CD4-positive, alpha-beta memory T cell (primary cell): Measurements from ENCODE around the gene IRAK4. TPM values are rescaled to one million over a fixed set of nuclear protein-coding genes. Genes with fewer than 3 reads are reported as not detected.
A peak's percentile ranks its signal among the peaks of the same experiment; 100 is the strongest.

Source experiments
- CTCF ChIA-PET: fragments of 350-600 bp; sonication (Branson Sonifier 250); formaldehyde crosslinking; loops from one replicate; lab custom pipeline; 2021; ENCODE audit warnings: inconsistent platforms; ENCODE audit not compliant: partially characterized antibody; lab: Charles Lee
- POLR2A ChIA-PET: fragments of 350-600 bp; sonication (Branson Sonifier 250); formaldehyde crosslinking; loops from one replicate; lab custom pipeline; 2021; ENCODE audit not compliant: partially characterized antibody; lab: Charles Lee
- DNase-seq, 5 donors: peaks; one replicate each; pipeline versions ENCODE4 v3.0.0 to v3.0.0-alpha.2; 2020 to 2022; ENCODE audit warnings: mixed read lengths in 1 of 5
- H3K27ac ChIP-seq: one replicate; pipeline ENCODE4 v1.7.0; 2013; ENCODE audit warnings: low read depth, low read length
- H3K27me3 ChIP-seq: 2 replicates; pipeline ENCODE4 v1.7.0; 2013; ENCODE audit warnings: mild to moderate bottlenecking, low read length, moderate library complexity; ENCODE audit not compliant: insufficient read depth
- H3K36me3 ChIP-seq: 2 replicates; pipeline ENCODE4 v1.7.0; 2013; ENCODE audit warnings: mild to moderate bottlenecking, low read length, moderate library complexity; ENCODE audit not compliant: insufficient read depth
- H3K4me1 ChIP-seq: 2 replicates; pipeline ENCODE4 v1.7.0; 2013; ENCODE audit warnings: mild to moderate bottlenecking, low read length, moderate library complexity; ENCODE audit not compliant: insufficient read depth
- H3K4me3 ChIP-seq, 2 donors: one replicate each; pipeline ENCODE4 v1.7.0; 2013; ENCODE audit warnings: low read length in 2 of 2, mild to moderate bottlenecking in 1 of 2
- H3K9me3 ChIP-seq, 2 donors: one replicate each; pipeline ENCODE4 v1.7.0; 2013; ENCODE audit warnings: low read length in 2 of 2, control low read depth in 1 of 2; ENCODE audit not compliant: control insufficient read depth in 1 of 2
- H3K27ac Mint-ChIP-seq, 7 donors: one replicate each; pipeline ENCODE4 v1.8.0; 2020 to 2021; ENCODE audit warnings: mixed read lengths in 7 of 7, mild to moderate bottlenecking in 6 of 7, inconsistent platforms in 3 of 7, moderate library complexity in 3 of 7
- H3K27me3 Mint-ChIP-seq, 2 donors: one replicate each; pipeline ENCODE4 v1.8.0; 2020 to 2021; ENCODE audit warnings: mixed read lengths in 2 of 2
- H3K36me3 Mint-ChIP-seq, 2 donors: one replicate each; pipeline ENCODE4 v1.8.0; 2020 to 2021; ENCODE audit warnings: mixed read lengths in 2 of 2, inconsistent platforms in 1 of 2, mild to moderate bottlenecking in 1 of 2
- H3K4me1 Mint-ChIP-seq, 4 donors: one replicate each; pipeline ENCODE4 v1.8.0; 2020 to 2021; ENCODE audit warnings: mixed read lengths in 4 of 4, mild to moderate bottlenecking in 1 of 4
- H3K4me3 Mint-ChIP-seq, 8 donors: one replicate each; pipeline ENCODE4 v1.8.0; 2020 to 2021; ENCODE audit warnings: mixed read lengths in 8 of 8, mild to moderate bottlenecking in 7 of 8, moderate library complexity in 6 of 8, inconsistent platforms in 3 of 8
- H3K9me3 Mint-ChIP-seq, 8 donors: one replicate each; pipeline ENCODE4 v1.8.0; 2020 to 2021; ENCODE audit warnings: mixed read lengths in 8 of 8, mild to moderate bottlenecking in 5 of 8, inconsistent platforms in 3 of 8, moderate library complexity in 1 of 8
- intact Hi-C: fragments of 100-400 bp; cut with micrococcal nuclease; formaldehyde crosslinking; loops from one replicate; pipeline ENCODE4 v1.15.1; 2023
- polyA plus RNA-seq, 2 donors: library from polyadenylated mRNA; unstranded; fragments of 300-500 nt; fragmentation: Illumina TruSeq; gene quantifications; one replicate each; pipeline ENCODE4 v1.2.3, GENCODE V29; 2021
- total RNA-seq, 2 experiments: library from RNA; stranded (reverse); gene quantifications; one replicate each; pipeline ENCODE4 v1.2.3, GENCODE V29; 2021

IRAK4 gene
- total and polyA plus RNA-seq, 4 experiments from 2014 or later: 31.3 to 73.1 (median 50.0) TPM

- no peak for DNase-seq
- ChIA-PET POLR2A (interaction anchor here (2.9 kb wide), 1 partner anchor 10 kb away, joined by 16 read pairs; the partner anchor contains the start of gene TWF1), CTCF (interaction anchor here (1.3 kb wide), 1 partner anchor 37 kb away, joined by 4 read pairs; the partner anchor contains the start of gene IRAK4)
- Histone ChIP-seq H3K4me3 (no peak overlapping the region), H3K9me3 (no peaks in the 10 kb centered on the region), H3K27me3 (no peaks in the 10 kb centered on the region), H3K27ac (no peak overlapping the region), H3K4me1 (no peaks in the 10 kb centered on the region), H3K36me3 (peaks cover 45% of the 10 kb centered on the region)
- no peaks in the 10 kb centered on the region for H3K27me3 Mint-ChIP-seq
- peak overlapping the region in 2 of 7 donors; percentile 32 to 59 for H3K27ac Mint-ChIP-seq
- no peaks in the 10 kb centered on the region for H3K9me3 Mint-ChIP-seq
- intact Hi-C loops: no loop called here
- H3K4me1 Mint-ChIP-seq: peaks cover 0 to 2% (median under 1%) of the 10 kb centered on the region in 4 donors
- H3K36me3 Mint-ChIP-seq: peaks cover 32 to 62% of the 10 kb centered on the region in 2 donors
- no peak overlapping the region for H3K4me3 Mint-ChIP-seq
These were observed 37.0 kb downstream of the IRAK4 start for GRCh38 chr12:43795716-43796280.

DNA sequence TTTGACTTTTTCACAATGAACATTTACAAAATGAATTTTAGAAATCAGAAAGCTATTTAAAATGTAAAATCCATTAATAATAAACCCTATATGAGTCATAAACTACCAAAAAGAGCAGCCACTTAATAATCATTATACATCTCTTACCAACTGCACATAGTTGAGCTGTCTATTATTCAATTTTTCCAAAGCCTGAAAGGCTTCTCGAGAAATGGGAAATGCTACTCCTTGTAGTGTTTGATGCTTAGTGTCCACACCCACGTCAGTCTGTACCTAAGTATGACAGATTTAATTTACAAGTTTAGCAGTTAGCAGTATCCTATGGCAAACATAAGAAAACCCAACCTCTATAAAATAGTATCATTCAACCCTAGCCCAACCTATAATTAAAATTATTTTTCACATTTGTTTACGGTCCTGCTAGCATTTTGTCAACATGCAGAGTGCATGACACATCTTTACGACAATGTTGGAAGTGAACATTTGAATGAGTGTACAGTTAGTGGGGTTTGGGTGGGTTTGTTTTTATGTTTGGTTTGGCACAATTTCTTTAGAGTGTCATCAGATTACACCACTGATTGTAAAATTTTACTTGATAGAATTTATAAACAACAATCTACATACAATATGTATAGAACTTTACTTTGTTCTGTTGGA is 38.9 kb downstream of the IRAK4 start:
- H3K4me3 ChIP-seq: no peak overlapping the region
- H3K36me3 Mint-ChIP-seq: peaks cover 26 to 64% of the 10 kb centered on the region in 2 donors
- no peak overlapping the region for H3K4me3 Mint-ChIP-seq
- H3K9me3 ChIP-seq: no peaks in the 10 kb centered on the region
- H3K27me3 Mint-ChIP-seq: no peaks in the 10 kb centered on the region
- CTCF ChIA-PET: no interaction called here
- peaks cover 3% of the 10 kb centered on the region for H3K4me1 ChIP-seq
- H3K27ac Mint-ChIP-seq: no peak overlapping the region
- no peaks in the 10 kb centered on the region for H3K27me3 ChIP-seq
- peaks cover 49% of the 10 kb centered on the region for H3K36me3 ChIP-seq
- H3K27ac ChIP-seq: no peak overlapping the region
- intact Hi-C loops: no loop called here
- no peak for DNase-seq
- no peaks in the 10 kb centered on the region for H3K9me3 Mint-ChIP-seq
- POLR2A ChIA-PET: interaction anchor here (2.9 kb wide), 1 partner anchor 9 kb away, joined by 16 read pairs; the partner anchor contains the start of gene TWF1
- H3K4me1 Mint-ChIP-seq: peaks cover 3 to 4% (median 4%) of the 10 kb centered on the region in 4 donors

GRCh38 chr12:43805149-43805859 is 46.6 kb downstream of the IRAK4 start:
- Mint-ChIP-seq H3K36me3 (peaks cover 6 to 39% of the 10 kb centered on the region in 2 donors), H3K27me3 (no peaks in the 10 kb centered on the region), H3K4me3 (peak overlapping the region; percentile 89 to 100 (median 98)), H3K4me1 (peaks cover 16 to 48% (median 35%) of the 10 kb centered on the region in 4 donors), H3K9me3 (peaks cover 0 to 4% (median 0%) of the 10 kb centered on the region in 8 donors), H3K27ac (peak overlapping the region; percentile 84 to 99 (median 92))
- DNase-seq: peak; percentile 16 to 41 (median 28)
- Histone ChIP-seq H3K9me3 (no peaks in the 10 kb centered on the region), H3K4me1 (peaks cover 34% of the 10 kb centered on the region), H3K27me3 (no peaks in the 10 kb centered on the region), H3K4me3 (peak overlapping the region; percentile 85 to 89), H3K27ac (peak overlapping the region; percentile 86), H3K36me3 (peaks cover 17% of the 10 kb centered on the region)
- CTCF ChIA-PET: interaction anchor here (0.8 to 2.8 kb wide), 7 partner anchors 8 to 77 kb away, joined by 3 to 14 read pairs (median 3); partner anchors contain the start of genes IRAK4 and PUS7L
- intact Hi-C loops: loop anchor here (5.0 kb wide), 1 partner anchor 1478 kb away; the partner anchor contains the start of genes PPHLN1 and ZCRB1
- POLR2A ChIA-PET: interaction anchor here (0.7 to 5.2 kb wide), 19 partner anchors 9 to 1479 kb away, joined by 3 to 90 read pairs (median 5); partner anchors contain the start of genes IRAK4, PPHLN1, PUS7L and TMEM117

DNA sequence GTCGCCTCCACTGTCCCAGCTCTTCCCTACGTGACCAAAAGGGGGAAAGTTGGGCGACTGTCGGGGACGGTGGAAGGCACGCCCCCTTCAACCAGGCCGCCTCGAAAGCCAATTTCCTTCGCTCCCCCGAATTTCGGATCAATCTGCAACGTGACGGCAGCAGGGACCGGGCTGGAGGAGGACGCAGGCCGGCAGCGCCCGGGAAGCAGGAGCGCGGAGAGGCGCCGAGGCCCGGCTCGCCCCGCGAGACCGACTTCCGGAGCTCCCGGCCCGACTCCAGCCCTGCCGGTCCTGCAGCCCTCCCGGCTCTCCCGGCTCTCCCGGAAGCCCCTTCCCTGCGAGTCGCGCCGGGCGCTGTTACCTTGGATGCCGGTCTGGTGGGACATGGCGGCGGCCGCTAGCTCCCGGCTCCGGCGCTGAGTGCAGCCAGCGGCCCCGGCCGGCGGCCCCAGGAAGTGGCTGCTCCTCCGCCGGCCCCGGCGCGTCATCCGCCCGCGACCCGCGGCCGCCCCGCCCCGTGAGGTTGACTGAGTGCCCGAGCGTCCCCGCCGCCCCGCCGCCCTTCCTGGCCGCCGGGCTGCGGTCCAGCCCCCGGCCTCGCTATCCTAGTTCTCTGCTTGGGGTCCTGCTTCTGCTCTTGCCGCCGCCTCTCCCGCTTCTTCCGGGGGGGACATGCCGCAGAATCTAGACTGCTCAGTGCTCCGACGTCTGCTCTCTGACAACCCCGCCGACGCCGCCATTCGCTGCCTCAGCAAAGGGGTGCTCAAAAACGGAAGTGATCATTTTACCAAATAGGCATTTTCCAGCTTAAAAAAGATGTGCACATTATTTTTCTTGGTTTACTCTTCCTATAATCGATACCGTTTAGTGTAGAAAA is 47.3 kb downstream of the IRAK4 start, which contains the start of gene TWF1:
TSS of gene TWF1 (minus strand) at position 458 of the 877 bp plus-strand sequence. CDS start at position 386, 72 bp downstream.
- peaks cover 34% of the 10 kb centered on the region for H3K4me1 ChIP-seq
- intact Hi-C loops: loop anchor here (1.0 to 5.0 kb wide), 4 partner anchors 30 to 1479 kb away; partner anchors contain the start of genes IRAK4, PPHLN1, PUS7L and TMEM117
- H3K27ac ChIP-seq: peak within 1 kb of the TSS; percentile 86
- Mint-ChIP-seq H3K4me3 (peak within 1 kb of the TSS; percentile 99 to 100 (median 100)), H3K27ac (peak within 1 kb of the TSS; percentile 99 to 100 (median 100)), H3K9me3 (peaks cover 0 to 4% (median 0%) of the 10 kb centered on the region in 8 donors), H3K36me3 (peaks cover 3 to 33% of the 10 kb centered on the region in 2 donors), H3K27me3 (no peaks in the 10 kb centered on the region), H3K4me1 (peaks cover 17 to 50% (median 35%) of the 10 kb centered on the region in 4 donors)
- no peaks in the 10 kb centered on the region for H3K9me3 ChIP-seq
- DNase-seq: peak; percentile 85 to 92 (median 88)
- ChIA-PET POLR2A (interaction anchor here (0.6 to 5.2 kb wide), 20 partner anchors 10 to 1570 kb away, joined by 3 to 90 read pairs (median 4); partner anchors contain the start of genes IRAK4, PPHLN1, PUS7L and TMEM117), CTCF (interaction anchor here (0.9 to 2.8 kb wide), 8 partner anchors 8 to 74 kb away, joined by 3 to 14 read pairs (median 4); partner anchors contain the start of genes IRAK4 and PUS7L)
- peak within 1 kb of the TSS; percentile 85 to 89 for H3K4me3 ChIP-seq
- H3K27me3 ChIP-seq: no peaks in the 10 kb centered on the region
- H3K36me3 ChIP-seq: peaks cover 9% of the 10 kb centered on the region

GRCh38 chr12:43806737-43807072 is 48.0 kb downstream of the IRAK4 start:
- Mint-ChIP-seq H3K4me3 (peak overlapping the region; percentile 99 to 100 (median 100)), H3K36me3 (peaks cover 3 to 31% of the 10 kb centered on the region in 2 donors), H3K9me3 (peaks cover 0 to 4% (median 0%) of the 10 kb centered on the region in 8 donors), H3K27me3 (no peaks in the 10 kb centered on the region), H3K4me1 (peaks cover 16 to 55% (median 36%) of the 10 kb centered on the region in 4 donors), H3K27ac (peak overlapping the region; percentile 99 to 100 (median 100))
- intact Hi-C loops: loop anchor here (1.0 to 5.0 kb wide), 4 partner anchors 30 to 1479 kb away; partner anchors contain the start of genes IRAK4, PPHLN1, PUS7L and TMEM117
- Histone ChIP-seq H3K36me3 (peaks cover 8% of the 10 kb centered on the region), H3K4me1 (peaks cover 34% of the 10 kb centered on the region), H3K27me3 (no peaks in the 10 kb centered on the region), H3K27ac (peak overlapping the region; percentile 86), H3K4me3 (peak overlapping the region; percentile 77 to 89), H3K9me3 (no peaks in the 10 kb centered on the region)
- POLR2A ChIA-PET: interaction anchor here (0.6 to 5.2 kb wide), 13 partner anchors 10 to 1570 kb away, joined by 3 to 90 read pairs (median 8); partner anchors contain the start of genes IRAK4, PPHLN1, PUS7L and TMEM117
- DNase-seq: no peak
- CTCF ChIA-PET: interaction anchor here (1.1 to 2.8 kb wide), 6 partner anchors 8 to 73 kb away, joined by 3 to 14 read pairs (median 4); partner anchors contain the start of genes IRAK4 and PUS7L
